Neutrophil (primary cell): ENCODE measurements around the gene SLC24A4.

Source experiments
- H3K27ac ChIP-seq: fragments of 200-600 bp; sonication (generic); 2 replicates; pipeline ENCODE4 v1.5.1; 2016; ENCODE audit warnings: mild to moderate bottlenecking, moderate library complexity
- H3K27me3 ChIP-seq: fragments of 200-600 bp; sonication (generic); 2 replicates; pipeline ENCODE4 v1.6.0; 2016; ENCODE audit warnings: mild to moderate bottlenecking
- H3K36me3 ChIP-seq: fragments of 200-600 bp; sonication (generic); 2 replicates; pipeline ENCODE4 v1.5.1; 2017
- H3K4me1 ChIP-seq, 2 experiments: fragments of 200-600 bp in 1 of 2; sonication (generic) in 1 of 2; 1 replicate in 1 of 2; 2 replicates in 1 of 2; pipeline versions ENCODE4 v1.5.1 to v1.6.1; 2013 to 2016; ENCODE audit warnings: low read depth in 1 of 2, low read length in 1 of 2, mild to moderate bottlenecking in 1 of 2, moderate library complexity in 1 of 2; ENCODE audit not compliant: control insufficient read depth in 1 of 2, insufficient read depth in 1 of 2
- H3K4me3 ChIP-seq, 2 experiments: fragments of 200-600 bp in 1 of 2; sonication (generic) in 1 of 2; 1 replicate in 1 of 2; 2 replicates in 1 of 2; pipeline ENCODE4 v1.5.1; 2013 to 2016; ENCODE audit warnings: low read depth in 1 of 2, low read length in 1 of 2, mild to moderate bottlenecking in 1 of 2, moderate library complexity in 1 of 2
- H3K9me3 ChIP-seq: fragments of 200-600 bp; sonication (generic); 2 replicates; pipeline ENCODE4 v1.5.1; 2016
- TF ChIP-seq, protein P1 (sequence below): fragments of 200-600 bp; sonication (generic); IDR thresholded peaks from 2 replicates; pipeline ENCODE4 v1.5.1; 2016; ENCODE audit warnings: antibody characterized with exemption

The SLC24A4 gene

DNA sequence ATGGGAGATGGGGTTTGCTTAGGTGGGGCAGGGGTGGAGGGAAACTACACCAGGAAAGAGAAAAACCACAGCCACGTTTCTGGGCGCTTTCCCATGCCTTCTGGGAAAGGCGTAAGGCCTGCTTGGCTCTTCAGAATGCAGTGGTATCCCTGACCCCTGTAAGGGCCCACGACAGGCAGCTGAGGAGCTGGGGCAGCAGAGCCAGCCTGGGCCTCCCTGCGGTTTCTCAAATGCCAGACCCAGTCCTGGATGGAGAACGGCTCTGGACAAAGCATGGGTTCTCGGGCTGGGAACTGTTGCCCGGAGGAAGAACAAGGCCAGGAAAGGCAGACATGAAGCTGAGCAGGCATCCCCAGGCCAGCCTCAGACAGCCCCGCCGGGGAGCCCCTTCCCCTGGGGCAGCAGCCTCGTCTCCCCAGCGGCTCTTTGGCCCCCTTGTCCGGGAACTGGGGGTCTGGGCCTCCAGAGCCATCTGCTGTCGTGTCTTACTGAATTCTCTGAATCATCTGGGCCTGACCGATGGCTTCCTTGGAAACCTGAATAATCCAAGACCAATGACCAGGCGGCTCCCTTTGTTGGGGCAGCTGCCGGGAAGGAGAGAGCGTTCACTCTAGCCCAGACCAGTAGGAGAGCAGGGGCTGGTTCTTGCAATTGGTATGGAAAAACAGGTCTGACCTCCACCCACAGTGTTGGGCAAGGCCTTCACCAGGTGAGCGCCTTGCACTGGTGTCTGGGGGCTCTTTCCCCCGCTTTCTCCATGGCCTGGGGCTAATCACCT, 126.6 kb downstream of the SLC24A4 start:
- TF ChIP-seq, protein P1, sequence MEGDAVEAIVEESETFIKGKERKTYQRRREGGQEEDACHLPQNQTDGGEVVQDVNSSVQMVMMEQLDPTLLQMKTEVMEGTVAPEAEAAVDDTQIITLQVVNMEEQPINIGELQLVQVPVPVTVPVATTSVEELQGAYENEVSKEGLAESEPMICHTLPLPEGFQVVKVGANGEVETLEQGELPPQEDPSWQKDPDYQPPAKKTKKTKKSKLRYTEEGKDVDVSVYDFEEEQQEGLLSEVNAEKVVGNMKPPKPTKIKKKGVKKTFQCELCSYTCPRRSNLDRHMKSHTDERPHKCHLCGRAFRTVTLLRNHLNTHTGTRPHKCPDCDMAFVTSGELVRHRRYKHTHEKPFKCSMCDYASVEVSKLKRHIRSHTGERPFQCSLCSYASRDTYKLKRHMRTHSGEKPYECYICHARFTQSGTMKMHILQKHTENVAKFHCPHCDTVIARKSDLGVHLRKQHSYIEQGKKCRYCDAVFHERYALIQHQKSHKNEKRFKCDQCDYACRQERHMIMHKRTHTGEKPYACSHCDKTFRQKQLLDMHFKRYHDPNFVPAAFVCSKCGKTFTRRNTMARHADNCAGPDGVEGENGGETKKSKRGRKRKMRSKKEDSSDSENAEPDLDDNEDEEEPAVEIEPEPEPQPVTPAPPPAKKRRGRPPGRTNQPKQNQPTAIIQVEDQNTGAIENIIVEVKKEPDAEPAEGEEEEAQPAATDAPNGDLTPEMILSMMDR, result no peak
- Histone ChIP-seq H3K27me3 (no peaks in the 10 kb centered on the region), H3K4me3 (no peak overlapping the region), H3K9me3 (no peaks in the 10 kb centered on the region), H3K36me3 (no peaks in the 10 kb centered on the region), H3K27ac (no peak overlapping the region), H3K4me1 (peaks cover 16% of the 10 kb centered on the region in 2 experiments)

DNA sequence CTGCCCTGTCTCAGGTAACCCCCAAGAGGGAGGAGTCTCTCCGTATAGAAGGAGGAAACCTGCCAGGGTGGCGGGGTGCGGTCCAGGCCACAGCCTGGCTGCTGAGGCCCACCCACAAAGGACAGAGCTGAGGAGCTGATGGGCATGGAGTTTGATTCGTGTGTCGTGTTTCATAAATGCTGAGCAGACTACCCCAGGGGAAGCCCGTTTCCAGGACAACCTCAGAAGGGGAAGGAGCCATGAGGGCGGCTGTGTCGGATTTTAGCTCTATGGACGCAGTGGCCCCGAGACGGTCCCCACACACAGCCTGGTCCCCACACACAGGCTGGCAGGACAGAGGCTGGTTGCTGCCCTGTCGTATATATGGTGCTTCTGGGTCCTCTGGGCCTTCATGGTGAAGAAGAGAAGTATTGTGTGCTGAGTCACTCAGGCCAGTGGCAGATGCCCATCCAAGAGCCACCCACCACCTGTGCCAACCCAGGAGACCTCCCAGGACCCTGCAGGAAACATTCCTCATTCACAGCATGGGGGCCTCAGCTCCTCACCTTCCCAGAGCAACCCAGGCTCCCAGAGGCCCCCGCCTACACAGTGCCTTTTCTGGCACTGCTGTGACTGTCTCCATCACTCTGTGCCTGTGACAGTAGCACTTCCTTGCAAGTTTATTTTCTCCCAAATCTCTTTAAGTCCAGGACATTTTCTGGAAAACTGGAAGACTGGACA, 127.5 kb downstream of the SLC24A4 start:
- Histone ChIP-seq H3K36me3 (no peaks in the 10 kb centered on the region), H3K27me3 (no peaks in the 10 kb centered on the region), H3K4me1 (peaks cover 16% of the 10 kb centered on the region in 2 experiments), H3K27ac (peak overlapping the region; percentile 49), H3K9me3 (no peaks in the 10 kb centered on the region), H3K4me3 (no peak overlapping the region)
- TF ChIP-seq, protein P1, result no peak

DNA sequence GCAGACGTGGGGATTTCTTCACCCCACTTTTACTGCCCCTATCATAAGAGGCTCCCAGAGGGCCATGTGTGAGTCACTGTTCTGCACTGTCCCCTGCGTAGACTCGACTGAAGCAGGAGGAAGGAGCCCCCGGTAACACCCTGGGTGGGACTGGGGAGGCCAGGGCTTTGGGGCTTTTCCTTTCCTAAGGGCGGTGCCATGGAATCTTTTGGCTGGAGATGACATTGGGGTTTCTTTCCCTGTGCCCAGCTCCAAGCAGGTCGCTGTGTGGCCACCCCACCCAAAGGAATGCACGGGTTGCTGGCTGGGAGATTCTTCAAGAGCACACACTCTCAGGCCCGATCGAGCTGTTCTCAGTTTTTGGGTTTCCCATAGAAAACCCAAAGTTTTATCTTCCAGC, 128.3 kb downstream of the SLC24A4 start:
- H3K4me1 ChIP-seq, result peaks cover 19 to 20% of the 10 kb centered on the region in 2 experiments
- no peaks in the 10 kb centered on the region for H3K9me3 ChIP-seq
- no peak overlapping the region for H3K4me3 ChIP-seq
- H3K27ac ChIP-seq, result peak overlapping the region; percentile 49
- no peaks in the 10 kb centered on the region for H3K27me3 ChIP-seq
- H3K36me3 ChIP-seq, result no peaks in the 10 kb centered on the region
- TF ChIP-seq, protein P1, result no peak

DNA sequence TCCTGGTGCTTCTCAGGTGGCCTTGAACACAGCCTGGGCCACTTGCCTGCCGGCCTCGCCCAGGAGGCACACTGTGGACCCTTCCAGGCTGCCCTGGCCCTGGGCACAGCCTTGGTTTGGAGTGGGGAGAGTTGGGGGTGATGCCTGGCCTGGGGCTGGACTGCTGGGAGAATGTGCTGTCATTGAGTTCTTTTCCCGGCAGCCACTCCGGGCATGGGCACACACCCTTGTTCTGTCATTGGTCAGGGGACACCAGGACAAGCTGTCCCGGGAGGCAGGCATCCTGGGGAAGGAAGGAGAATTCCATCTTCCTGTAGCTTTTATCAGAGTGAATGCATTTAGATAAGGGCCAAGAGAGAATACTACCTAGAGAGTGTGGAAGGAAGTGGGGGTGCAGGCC, 128.8 kb downstream of the SLC24A4 start:
- TF ChIP-seq, protein P1, result no peak
- Histone ChIP-seq H3K36me3 (no peaks in the 10 kb centered on the region), H3K4me3 (no peak overlapping the region), H3K27ac (no peak overlapping the region), H3K4me1 (peaks cover 19 to 20% of the 10 kb centered on the region in 2 experiments), H3K9me3 (no peaks in the 10 kb centered on the region), H3K27me3 (no peaks in the 10 kb centered on the region)

DNA sequence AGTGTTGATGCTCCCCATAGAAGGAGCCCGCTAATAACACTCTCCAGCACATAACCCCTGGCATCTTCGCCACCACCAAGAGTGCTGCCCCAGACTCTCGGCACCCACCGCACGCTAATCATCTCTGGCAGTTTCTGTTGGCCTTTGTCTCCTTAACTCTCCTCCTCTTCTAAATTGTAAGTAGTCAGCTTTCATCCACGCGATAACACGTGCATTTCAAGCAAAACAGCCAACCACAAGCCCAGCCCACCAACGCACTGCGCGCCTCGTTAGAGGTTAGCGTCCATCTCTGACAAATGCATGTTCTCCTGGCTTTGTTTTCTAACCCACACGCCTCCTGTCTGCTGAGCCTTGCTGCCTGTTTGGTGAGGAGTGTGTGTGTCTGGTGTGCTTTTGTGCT, 129.5 kb downstream of the SLC24A4 start:
- TF ChIP-seq, protein P1, result no peak
- no peaks in the 10 kb centered on the region for H3K27me3 ChIP-seq
- H3K27ac ChIP-seq, result no peak overlapping the region
- H3K36me3 ChIP-seq, result no peaks in the 10 kb centered on the region
- no peak overlapping the region for H3K4me3 ChIP-seq
- H3K9me3 ChIP-seq, result no peaks in the 10 kb centered on the region
- H3K4me1 ChIP-seq, result peaks cover 20% of the 10 kb centered on the region in 2 experiments
